Stomach smooth muscle (tissue), 2 donors: Measurements from ENCODE around the gene ZNF792.
A peak's percentile ranks its signal among the peaks of the same experiment; 100 is the strongest.
"Not testable (repeated sequence)": the region's sequence is repeated elsewhere in the genome, so short reads cannot be mapped to it uniquely, and the experiment has no call there.

Source experiments
- H3K27ac ChIP-seq: one replicate; pipeline ENCODE4 v1.7.0; 2013; ENCODE audit warnings: mild to moderate bottlenecking, low read length, inconsistent platforms
- H3K27me3 ChIP-seq, 2 donors: one replicate each; pipeline ENCODE4 v1.7.0; 2013; ENCODE audit warnings: low read length in 2 of 2; ENCODE audit not compliant: insufficient read depth in 2 of 2, control insufficient read depth in 1 of 2
- H3K36me3 ChIP-seq, 2 donors: one replicate each; pipeline ENCODE4 v1.7.0; 2013; ENCODE audit warnings: low read length in 2 of 2; ENCODE audit not compliant: control insufficient read depth in 2 of 2, insufficient read depth in 2 of 2
- H3K4me1 ChIP-seq: one replicate; pipeline ENCODE4 v1.7.0; 2013; ENCODE audit warnings: low read length; ENCODE audit not compliant: control insufficient read depth, insufficient read depth
- H3K4me3 ChIP-seq, 2 donors: one replicate each; pipeline ENCODE4 v1.7.0; 2013; ENCODE audit warnings: low read length in 2 of 2
- H3K9ac ChIP-seq, 2 donors: one replicate each; pipeline ENCODE4 v1.7.0; 2013; ENCODE audit warnings: low read length in 2 of 2, mild to moderate bottlenecking in 1 of 2
- H3K9me3 ChIP-seq, 2 donors: one replicate each; pipeline ENCODE4 v1.7.0; 2013; ENCODE audit warnings: low read length in 2 of 2; ENCODE audit not compliant: control insufficient read depth in 2 of 2
- donor health status: healthy.
- donor health status: Pancreatic carcinoma.

The ZNF792 gene

GRCh38 chr19:34963573-34964406 is at the start of gene ZNF792:
Gene ZNF792, minus strand, starts transcription at chr19:34964229. Its CDS starts 567 bp downstream, at chr19:34963662.
- Histone ChIP-seq H3K27ac (peak within 1 kb of the TSS; percentile 24), H3K36me3 (peaks cover 12 to 17% of the 10 kb centered on the region in 2 donors), H3K4me3 (peak within 1 kb of the TSS; percentile 87 to 89), H3K9ac (peak within 1 kb of the TSS; percentile 70 to 76), H3K9me3 (peaks cover 12 to 21% of the 10 kb centered on the region in 2 donors), H3K4me1 (peaks cover 23% of the 10 kb centered on the region), H3K27me3 (no peaks in the 10 kb centered on the region)

- H3K36me3 ChIP-seq, result peaks cover 32 to 48% of the 10 kb centered on the region in 2 donors
- no peaks in the 10 kb centered on the region for H3K9me3 ChIP-seq
- H3K4me1 ChIP-seq, result peaks cover 19% of the 10 kb centered on the region
These were observed 49.2 kb upstream of the ZNF792 start for GRCh38 chr19:35013041-35013819.

GRCh38 chr19:35011737-35012682 is 48.0 kb upstream of the ZNF792 start:
- Histone ChIP-seq H3K9me3 (no peaks in the 10 kb centered on the region), H3K4me1 (peaks cover 19% of the 10 kb centered on the region), H3K27me3 (no peaks in the 10 kb centered on the region), H3K36me3 (peaks cover 26 to 42% of the 10 kb centered on the region in 2 donors), H3K4me3 (no peak overlapping the region), H3K9ac (peak overlapping the region in 1 of 2 donors; percentile 15), H3K27ac (no peak overlapping the region)

More at GRCh38 chr19:35013041-35013819, 49.2 kb upstream of the ZNF792 start:
- H3K9ac ChIP-seq, result peak overlapping the region in 1 of 2 donors; percentile 21
- H3K27me3 ChIP-seq, result no peaks in the 10 kb centered on the region
- no peak overlapping the region for H3K4me3 ChIP-seq
- peak overlapping the region; percentile 11 for H3K27ac ChIP-seq

- Histone ChIP-seq H3K27ac (no peak overlapping the region), H3K9me3 (no peaks in the 10 kb centered on the region), H3K9ac (no peak overlapping the region), H3K36me3 (peaks cover 26 to 43% of the 10 kb centered on the region in 2 donors), H3K4me3 (no peak overlapping the region), H3K27me3 (no peaks in the 10 kb centered on the region), H3K4me1 (peaks cover 19% of the 10 kb centered on the region)
These were observed 47.2 kb upstream of the ZNF792 start for GRCh38 chr19:35011091-35011689.

GRCh38 chr19:35009424-35010415 is 45.7 kb upstream of the ZNF792 start:
- H3K27me3 ChIP-seq, result no peaks in the 10 kb centered on the region
- no peaks in the 10 kb centered on the region for H3K9me3 ChIP-seq
- H3K4me1 ChIP-seq, result peaks cover 21% of the 10 kb centered on the region
- H3K4me3 ChIP-seq, result no peak overlapping the region
- H3K9ac ChIP-seq, result no peak overlapping the region
- peak overlapping the region; percentile 37 for H3K27ac ChIP-seq
- peaks cover 22 to 32% of the 10 kb centered on the region in 2 donors for H3K36me3 ChIP-seq

- Histone ChIP-seq H3K9ac (no peak overlapping the region), H3K36me3 (peaks cover 18 to 26% of the 10 kb centered on the region in 2 donors), H3K27me3 (no peaks in the 10 kb centered on the region), H3K4me1 (peaks cover 22% of the 10 kb centered on the region), H3K27ac (peak overlapping the region; percentile 37), H3K9me3 (no peaks in the 10 kb centered on the region), H3K4me3 (no peak overlapping the region)
These were observed 44.9 kb upstream of the ZNF792 start for GRCh38 chr19:35008891-35009341.

- not testable (repeated sequence) for H3K27me3 ChIP-seq, H3K27ac ChIP-seq, H3K9ac ChIP-seq, H3K9me3 ChIP-seq, H3K4me3 ChIP-seq
- peaks cover 22% of the 10 kb centered on the region for H3K4me1 ChIP-seq
- peaks cover 18 to 21% of the 10 kb centered on the region in 2 donors for H3K36me3 ChIP-seq
These were observed 43.4 kb upstream of the ZNF792 start for GRCh38 chr19:35007427-35007826.

GRCh38 chr19:35006999-35007365 is 43.0 kb upstream of the ZNF792 start:
- H3K4me1 ChIP-seq, result peaks cover 18% of the 10 kb centered on the region
- no peak overlapping the region for H3K4me3 ChIP-seq
- no peaks in the 10 kb centered on the region for H3K9me3 ChIP-seq
- no peak overlapping the region for H3K27ac ChIP-seq
- no peaks in the 10 kb centered on the region for H3K27me3 ChIP-seq
- H3K9ac ChIP-seq, result no peak overlapping the region
- peaks cover 14 to 17% of the 10 kb centered on the region in 2 donors for H3K36me3 ChIP-seq

- no peak overlapping the region for H3K27ac ChIP-seq
- no peak overlapping the region for H3K4me3 ChIP-seq
- peaks cover 12 to 16% of the 10 kb centered on the region in 2 donors for H3K36me3 ChIP-seq
These were observed 42.4 kb upstream of the ZNF792 start for GRCh38 chr19:35006342-35006998.

More at GRCh38 chr19:35006342-35006998, 42.4 kb upstream of the ZNF792 start:
- Histone ChIP-seq H3K9ac (no peak overlapping the region), H3K9me3 (no peaks in the 10 kb centered on the region), H3K4me1 (peaks cover 18% of the 10 kb centered on the region), H3K27me3 (no peaks in the 10 kb centered on the region)
